HepG2 (cell line): Measurements from ENCODE around the gene SGMS1. TPM values are rescaled to one million over a fixed set of nuclear protein-coding genes. Genes with fewer than 3 reads are reported as not detected.

Experiments used
- ADNP ChIP-seq: sonication (generic); formaldehyde crosslinking; IDR thresholded peaks from 2 replicates; pipeline ENCODE4 v1.4.0; 2020; ENCODE audit warnings: missing genetic modification reagents
- ATRX ChIP-seq: sonication (generic); formaldehyde crosslinking; IDR thresholded peaks from 2 replicates; pipeline ENCODE4 v1.4.0; 2020; ENCODE audit warnings: missing genetic modification reagents, borderline replicate concordance
- CENPBD1 ChIP-seq: sonication (generic); formaldehyde crosslinking; IDR thresholded peaks from 2 replicates; pipeline ENCODE4 v1.8.0; 2022; ENCODE audit warnings: missing genetic modification reagents, low read depth, mild to moderate bottlenecking, borderline replicate concordance
- CENPX ChIP-seq: sonication (generic); formaldehyde crosslinking; IDR thresholded peaks from 2 replicates; pipeline ENCODE4 v1.9.0; 2021; ENCODE audit warnings: mild to moderate bottlenecking, missing genetic modification reagents, moderate library complexity
- E2F5 ChIP-seq: sonication (generic); formaldehyde crosslinking; conservative IDR thresholded peaks from 2 replicates; pipeline ENCODE4 v1.4.0; 2020; ENCODE audit warnings: missing genetic modification reagents
- ELF3 ChIP-seq: IDR thresholded peaks from 2 replicates; pipeline ENCODE4 v1.6.1; 2016; ENCODE audit warnings: missing genetic modification reagents, missing compliant biosample characterization
- HMG20A ChIP-seq: IDR thresholded peaks from 2 replicates; pipeline ENCODE4 v1.6.1; 2016; ENCODE audit warnings: borderline replicate concordance
- HNF4A ChIP-seq: sonication (generic); formaldehyde crosslinking; IDR thresholded peaks from 2 replicates; pipeline ENCODE4 v1.4.0; 2020; ENCODE audit warnings: missing genetic modification reagents
- HOMEZ ChIP-seq: IDR thresholded peaks from 2 replicates; pipeline ENCODE4 v1.6.1; 2016; ENCODE audit warnings: low read depth
- HOXA3 ChIP-seq: sonication (generic); formaldehyde crosslinking; IDR thresholded peaks from 2 replicates; pipeline ENCODE4 v1.5.0; 2020; ENCODE audit warnings: missing genetic modification reagents
- IRX3 ChIP-seq: sonication (generic); formaldehyde crosslinking; IDR thresholded peaks from 2 replicates; pipeline ENCODE4 v1.8.1; 2023; ENCODE audit warnings: mild to moderate bottlenecking, low read depth, missing genetic modification reagents, borderline replicate concordance
- KDM3A ChIP-seq: IDR thresholded peaks from 2 replicates; pipeline ENCODE4 v1.6.1; 2018; ENCODE audit warnings: low read depth, missing compliant biosample characterization
- KMT2B ChIP-seq: IDR thresholded peaks from 2 replicates; pipeline ENCODE4 v1.6.1; 2016; ENCODE audit warnings: missing genetic modification reagents, missing compliant biosample characterization
- MATR3 ChIP-seq: sonication (generic); formaldehyde crosslinking; IDR thresholded peaks from 2 replicates; pipeline ENCODE4 v1.4.0; 2020; ENCODE audit warnings: missing genetic modification reagents
- MED1 ChIP-seq: sonication (generic); formaldehyde crosslinking; IDR thresholded peaks from 2 replicates; pipeline ENCODE4 v1.4.0; 2020; ENCODE audit warnings: missing genetic modification reagents
- MIXL1 ChIP-seq: IDR thresholded peaks from 2 replicates; pipeline ENCODE4 v1.6.1; 2016
- MXD4 ChIP-seq: IDR thresholded peaks from 2 replicates; pipeline ENCODE4 v1.6.1; 2016; ENCODE audit warnings: mild to moderate bottlenecking, missing biosample characterization, missing genetic modification reagents
- NR2F2 ChIP-seq: IDR thresholded peaks from 2 replicates; pipeline ENCODE4 v1.6.1; 2012; ENCODE audit warnings: low read depth, inconsistent platforms, borderline replicate concordance
- RCOR2 ChIP-seq: IDR thresholded peaks from 2 replicates; pipeline ENCODE4 v1.6.1; 2016; ENCODE audit warnings: missing biosample characterization, missing genetic modification reagents
- SALL2 ChIP-seq: sonication (generic); formaldehyde crosslinking; IDR thresholded peaks from 2 replicates; pipeline ENCODE4 v1.8.1; 2023; ENCODE audit warnings: mild to moderate bottlenecking, missing genetic modification reagents, inconsistent platforms
- SIN3A ChIP-seq: IDR thresholded peaks from 2 replicates; pipeline ENCODE4 v1.6.1; 2011; ENCODE audit warnings: low read depth, mild to moderate bottlenecking, control low read depth, low read length, borderline replicate concordance
- SNRNP70 ChIP-seq: fragments of 200-400 bp; formaldehyde crosslinking; IDR thresholded peaks from 2 replicates; pipeline ENCODE4 v1.6.1; 2017; ENCODE audit warnings: mild to moderate bottlenecking, low read depth, low read length, moderate library complexity
- SOX5 ChIP-seq: IDR thresholded peaks from 2 replicates; pipeline ENCODE4 v1.6.1; 2016; ENCODE audit warnings: borderline replicate concordance
- SRSF1 ChIP-seq: fragments of 200-400 bp; formaldehyde crosslinking; optimal IDR thresholded peaks from 2 replicates; pipeline ENCODE3; 2017; ENCODE audit warnings: mild to moderate bottlenecking, low read depth, low read length, moderate library complexity
- TMF1 ChIP-seq: sonication (generic); formaldehyde crosslinking; IDR thresholded peaks from 2 replicates; pipeline ENCODE4 v1.8.1; 2022; ENCODE audit warnings: low read depth, missing genetic modification reagents
- ZFP91 ChIP-seq: sonication (generic); formaldehyde crosslinking; IDR thresholded peaks from 2 replicates; pipeline ENCODE4 v1.9.0; 2022; ENCODE audit warnings: missing genetic modification reagents, mild to moderate bottlenecking, borderline replicate concordance
- ZNF296 ChIP-seq: sonication (generic); formaldehyde crosslinking; conservative IDR thresholded peaks from 2 replicates; pipeline ENCODE4 v1.5.0; 2020; ENCODE audit warnings: mild to moderate bottlenecking, missing genetic modification reagents
- ZNF451 ChIP-seq: sonication (generic); formaldehyde crosslinking; IDR thresholded peaks from 2 replicates; pipeline ENCODE4 v1.5.0; 2020; ENCODE audit warnings: mild to moderate bottlenecking, missing genetic modification reagents
- ZNF749 ChIP-seq: sonication (generic); formaldehyde crosslinking; IDR thresholded peaks from 2 replicates; pipeline ENCODE4 v1.8.0; 2022; ENCODE audit warnings: mild to moderate bottlenecking, missing genetic modification reagents, moderate library complexity, borderline replicate concordance
- ZNF773 ChIP-seq: sonication (generic); formaldehyde crosslinking; IDR thresholded peaks from 2 replicates; pipeline ENCODE4 v1.4.0; 2020; ENCODE audit warnings: missing genetic modification reagents, borderline replicate concordance
- ZNF891 ChIP-seq: sonication (generic); formaldehyde crosslinking; IDR thresholded peaks from 2 replicates; pipeline ENCODE4 v1.5.0; 2020; ENCODE audit warnings: mild to moderate bottlenecking, missing genetic modification reagents
- polyA plus RNA-seq, 8 experiments: library from polyadenylated mRNA; depleted of rRNA in 3 of 8; stranded (reverse) in 7 of 8; unstranded in 1 of 8; fragments of >200 nt; fragmentation: Illumina TruSeq in 4 of 8; extraction: Trizol in 4 of 8; gene quantifications; 2 replicates each; pipeline versions ENCODE4 v1.2.1 to v1.2.3, GENCODE V29; 2011 to 2016; ENCODE audit warnings: low read depth in 4 of 8, missing spikeins in 1 of 8, mixed read lengths in 1 of 8; ENCODE audit not compliant: insufficient read depth in 1 of 8
- total RNA-seq, 5 experiments: library from RNA; depleted of rRNA; stranded (reverse); fragments of >200 nt; fragmentation: Illumina TruSeq; extraction: Trizol; gene quantifications; 2 replicates each; pipeline ENCODE4 v1.2.3, GENCODE V29; 2016; ENCODE audit warnings: low read depth in 1 of 5

Gene SGMS1
- total and polyA plus RNA-seq, 2 of the 13 experiments (the other 11 are each of a cell fraction or from before 2014, with no cell fraction given) = 6.5 to 15.1 TPM

GRCh38 chr10:50501924-50502452 is 121.8 kb downstream of the SGMS1 start (continued):
- TF ChIP-seq CENPX (no peak), ELF3 (CRISPR knock-in tag) (peak; percentile 79), NR2F2 (no peak), ZNF773 (CRISPR knock-in tag) (no peak), ZNF296 (no peak), ZNF891 (CRISPR knock-in tag) (no peak), SRSF1 (no peak), KMT2B (no peak), HMG20A (CRISPR knock-in tag) (peak; percentile 58; the same call in 1 of the 2 replicates), ADNP (CRISPR knock-in tag) (no peak), TMF1 (CRISPR knock-in tag) (no peak), IRX3 (CRISPR knock-in tag) (no peak), ZNF451 (CRISPR knock-in tag) (no peak), KDM3A (CRISPR knock-in tag) (no peak), HOXA3 (peak; percentile 48; the same call in 1 of the 2 replicates), CENPBD1 (CRISPR knock-in tag) (no peak), SOX5 (CRISPR knock-in tag) (peak; percentile 90), MIXL1 (no peak), SIN3A (no peak), MXD4 (CRISPR knock-in tag) (peak; percentile 48; the same call in 1 of the 2 replicates), HOMEZ (peak; percentile 53; the same call in 1 of the 2 replicates), HNF4A (CRISPR knock-in tag) (peak; percentile 50), E2F5 (CRISPR knock-in tag) (no peak), ZFP91 (CRISPR knock-in tag) (no peak), SNRNP70 (no peak), ATRX (no peak), MATR3 (CRISPR knock-in tag) (no peak), RCOR2 (no peak), MED1 (CRISPR knock-in tag) (peak; percentile 85), SALL2 (CRISPR knock-in tag) (no peak), ZNF749 (CRISPR knock-in tag) (no peak)
